ENCODE measurements around the gene PLPPR1. TPM values are rescaled to one million over a fixed set of nuclear protein-coding genes. Genes with fewer than 3 reads are reported as not detected.

Gene PLPPR1
- total and polyA plus RNA-seq, 2 of the 13 experiments (the other 11 are each of a cell fraction or from before 2014, with no cell fraction given) = 16.0 to 84.7 TPM

GRCh38 chr9:101325053-101325452, 296.5 kb downstream of the PLPPR1 start (continued):
- TF ChIP-seq NFE2L2 (IDR thresholded peaks at IDR 0.05; ENCODE audit: low read length) = 0 out of 2 replicates have a peak, but pooled peaks have one; percentile 34
- no peak for TF ChIP-seq ZBED4 (CRISPR knock-in tag; IDR thresholded peaks at IDR 0.05; ENCODE audit: borderline replicate concordance)
- no peak for TF ChIP-seq ZNF274 (CRISPR knock-in tag; IDR thresholded peaks at IDR 0.05)

- H3K9ac ChIP-seq (ENCODE audit: insufficient read depth, low read depth, low read length) = peak overlapping the region; percentile 26; the same call in 1 of the 2 replicates
- H2AFZ ChIP-seq (ENCODE audit: low read length) = no peak overlapping the region
- peaks cover 14% of the 10 kb centered on the region; the same call in 1 of the 2 replicates for H3K9me3 ChIP-seq (ENCODE audit: low read length)
- H3K4me2 ChIP-seq (ENCODE audit: low read depth, low read length) = no peak overlapping the region
- peak overlapping the region; percentile 97 for H3K27ac ChIP-seq (ENCODE audit: extremely low read length, insufficient read depth, low read length)
- DNase-seq (ENCODE audit: low spot score) (no peak), FAIRE-seq (no peak), ATAC-seq (no peak)
- no peaks in the 10 kb centered on the region for H3K79me2 ChIP-seq (ENCODE audit: insufficient read depth, low read length)
- intact Hi-C loops (cut with micrococcal nuclease; ENCODE audit: unreplicated experiment) = no loop called here
- WGBS (ENCODE audit: low lambda C conversion rate) = 100% methylated on average over 1 of the region's 1 CpG
- POLR2A ChIA-PET = interaction anchor here (1.2 to 5.3 kb wide), 13 partner anchors 9 to 120 kb away, joined by 3 to 116 read pairs (median 31); partner anchors contain the start of genes MRPL50 and ZNF189
- H3K4me3 ChIP-seq (replicated peaks in 1 of 3; ENCODE audit: insufficient read depth in 1 of 3, low read depth in 2 of 3, low read length in 3 of 3) = no peak overlapping the region
- in situ Hi-C loops (cut with HindIII; ENCODE audit: extremely low pct_ligation_motif_present, low pct_unique_long_range_greater_than_20kb) = loop anchor here (10.0 kb wide), 1 partner anchor 209 kb away; the partner anchor contains the start of gene RNF20
- H4K20me1 ChIP-seq (ENCODE audit: insufficient read depth, low read length) = no peaks in the 10 kb centered on the region
- H3K36me3 ChIP-seq (replicated peaks in 1 of 2; ENCODE audit: control insufficient read depth in 1 of 2, insufficient read depth in 2 of 2, low read length in 2 of 2) = 0 out of 5 replicates have a peak, but pooled peaks cover 0 to 1% of the 10 kb centered on the region in 2 experiments
- CTCF ChIA-PET (ENCODE audit: low intra/inter-chr PET ratio, low total read pairs) = no interaction called here
- BruUV-seq (replicated peaks) = no TSS peak
- TF ChIP-seq NFIC (IDR thresholded peaks at IDR 0.05; ENCODE audit: low read length) (no peak), ZNF354B (CRISPR knock-in tag; IDR thresholded peaks at IDR 0.05) (no peak), ZNF720 (CRISPR knock-in tag; IDR thresholded peaks at IDR 0.05) (no peak), ZNF792 (CRISPR knock-in tag; IDR thresholded peaks at IDR 0.05) (no peak), PAX8 (CRISPR knock-in tag; IDR thresholded peaks at IDR 0.05; ENCODE audit: borderline replicate concordance) (0 out of 2 replicates have a peak, but pooled peaks have one; percentile 61), PRPF4 (IDR thresholded peaks at IDR 0.05; ENCODE audit: low read depth, low read length, poor library complexity, severe bottlenecking) (no peak), ZNF256 (CRISPR knock-in tag; conservative IDR thresholded peaks at IDR 0.05) (no peak), CREB1 (IDR thresholded peaks at IDR 0.05) (no peak), CREB1 (CRISPR knock-in tag; IDR thresholded peaks at IDR 0.05) (no peak), TFDP2 (CRISPR knock-in tag; IDR thresholded peaks at IDR 0.05) (0 out of 2 replicates have a peak, but pooled peaks have one; percentile 6), EEA1 (CRISPR knock-in tag; IDR thresholded peaks at IDR 0.05; ENCODE audit: borderline replicate concordance) (no peak), ELF1 (CRISPR knock-in tag; IDR thresholded peaks at IDR 0.05) (no peak), SOX13 (IDR thresholded peaks at IDR 0.05) (no peak), SOX13 (CRISPR knock-in tag; conservative IDR thresholded peaks at IDR 0.05 in 1 of 2, IDR thresholded peaks at IDR 0.05 in 1 of 2) (no peak; a peak in 1 of 4 replicates), ZFP90 (CRISPR knock-in tag; IDR thresholded peaks at IDR 0.05; ENCODE audit: borderline replicate concordance) (peak; percentile 4; the same call in 1 of the 2 replicates), ZNF17 (CRISPR knock-in tag; IDR thresholded peaks at IDR 0.05) (no peak)
- peaks cover 78% of the 10 kb centered on the region for H3K4me1 ChIP-seq (ENCODE audit: insufficient read depth, low read length)
- no peaks in the 10 kb centered on the region for H3K27me3 ChIP-seq (ENCODE audit: control insufficient read depth in 1 of 2, insufficient read depth in 2 of 2, low read length in 2 of 2)
These were observed 297.5 kb downstream of the PLPPR1 start for GRCh38 chr9:101326035-101326434.
